H9 (cell line): ENCODE results near the gene TSGA10. TPM values are rescaled to one million over a fixed set of nuclear protein-coding genes. Genes with fewer than 3 reads are reported as not detected.

Source experiments
- DNase-seq: peaks from one replicate; pipeline ENCODE4 v3.0.0-alpha.2; 2017
- H2AFZ ChIP-seq: one replicate; pipeline ENCODE4 v1.6.1; 2013; ENCODE audit warnings: mild to moderate bottlenecking, low read length, control low read depth, moderate library complexity
- H2AK5ac ChIP-seq: 2 replicates; pipeline ENCODE4 v1.6.1; 2013; ENCODE audit warnings: low read length, control low read depth, mixed read lengths; ENCODE audit not compliant: insufficient read length
- H2BK120ac ChIP-seq: one replicate; pipeline ENCODE4 v1.6.1; 2013; ENCODE audit warnings: low read depth, mild to moderate bottlenecking, low read length, control low read depth, inconsistent platforms; ENCODE audit not compliant: poor library complexity, severe bottlenecking
- H2BK12ac ChIP-seq: 2 replicates; pipeline ENCODE4 v1.6.1; 2013; ENCODE audit warnings: low read length, control low read depth, mixed read lengths, low read depth; ENCODE audit not compliant: insufficient read length
- H2BK15ac ChIP-seq: 2 replicates; pipeline ENCODE4 v1.6.1; 2013; ENCODE audit warnings: low read depth, low read length, control low read depth
- H2BK20ac ChIP-seq: one replicate; pipeline ENCODE4 v1.6.1; 2013; ENCODE audit warnings: low read depth, mild to moderate bottlenecking, low read length, control low read depth, inconsistent platforms; ENCODE audit not compliant: poor library complexity, severe bottlenecking
- H2BK5ac ChIP-seq: 2 replicates; pipeline ENCODE4 v1.6.1; 2013; ENCODE audit warnings: low read length, control low read depth, mixed read lengths; ENCODE audit not compliant: insufficient read length
- H3K14ac ChIP-seq: 2 replicates; pipeline ENCODE4 v1.6.1; 2013; ENCODE audit warnings: low read length, control low read depth; ENCODE audit not compliant: insufficient read depth
- H3K18ac ChIP-seq: 2 replicates; pipeline ENCODE4 v1.6.1; 2013; ENCODE audit warnings: low read depth, mild to moderate bottlenecking, mixed read lengths, low read length, control low read depth; ENCODE audit not compliant: insufficient read length
- H3K23ac ChIP-seq: 2 replicates; pipeline ENCODE4 v1.6.1; 2013; ENCODE audit warnings: low read length, control low read depth, mixed read lengths, low read depth; ENCODE audit not compliant: insufficient read length
- H3K23me2 ChIP-seq: 2 replicates; pipeline ENCODE4 v1.6.1; 2013; ENCODE audit warnings: low read depth, mild to moderate bottlenecking, mixed read lengths, low read length, control low read depth; ENCODE audit not compliant: insufficient read length, poor library complexity, severe bottlenecking
- H3K27ac ChIP-seq: 2 replicates; pipeline ENCODE4 v1.5.1; 2013; ENCODE audit warnings: low read length, control low read depth, mixed read lengths, low read depth; ENCODE audit not compliant: insufficient read length
- H3K27me3 ChIP-seq: 2 replicates; pipeline ENCODE4 v1.6.1; 2013; ENCODE audit warnings: low read length, control low read depth, inconsistent platforms; ENCODE audit not compliant: insufficient read depth
- H3K4ac ChIP-seq: 2 replicates; pipeline ENCODE4 v1.6.1; 2013; ENCODE audit warnings: low read depth, mild to moderate bottlenecking, control low read depth, inconsistent platforms, low read length, moderate library complexity
- H3K4me1 ChIP-seq: 2 replicates; pipeline ENCODE4 v1.6.1; 2013; ENCODE audit warnings: low read length, control low read depth, inconsistent platforms; ENCODE audit not compliant: insufficient read depth
- H3K4me2 ChIP-seq: 2 replicates; pipeline ENCODE4 v1.6.1; 2013; ENCODE audit warnings: low read length, control low read depth, mixed read lengths; ENCODE audit not compliant: insufficient read length, insufficient read depth
- H3K56ac ChIP-seq: 2 replicates; pipeline ENCODE4 v1.6.1; 2013; ENCODE audit warnings: low read depth, mild to moderate bottlenecking, mixed read lengths, low read length, control low read depth; ENCODE audit not compliant: insufficient read length
- H3K79me1 ChIP-seq: 2 replicates; pipeline ENCODE4 v1.6.1; 2013; ENCODE audit warnings: low read depth, mild to moderate bottlenecking, moderate library complexity, low read length, control low read depth, inconsistent platforms; ENCODE audit not compliant: insufficient read depth, poor library complexity, severe bottlenecking
- H3K79me2 ChIP-seq: 2 replicates; pipeline ENCODE4 v1.6.1; 2013; ENCODE audit warnings: low read length, control low read depth, inconsistent platforms; ENCODE audit not compliant: insufficient read depth
- H3K9ac ChIP-seq: 2 replicates; pipeline ENCODE4 v1.6.1; 2013; ENCODE audit warnings: low read length, control low read depth, mixed read lengths; ENCODE audit not compliant: insufficient read length; ENCODE audit errors: extremely low read depth
- H3K9me3 ChIP-seq: one replicate; pipeline ENCODE4 v1.6.1; 2013; ENCODE audit warnings: low read depth, low read length, inconsistent platforms; ENCODE audit not compliant: control insufficient read depth
- H3T11ph ChIP-seq: one replicate; pipeline ENCODE4 v1.6.1; 2013; ENCODE audit warnings: mild to moderate bottlenecking, low read length, control low read depth, inconsistent platforms
- H4K20me1 ChIP-seq: one replicate; pipeline ENCODE4 v1.6.1; 2013; ENCODE audit not compliant: control insufficient read depth, insufficient read length, insufficient read depth
- H4K5ac ChIP-seq: 2 replicates; pipeline ENCODE4 v1.6.1; 2013; ENCODE audit warnings: low read depth, mild to moderate bottlenecking, mixed read lengths, low read length, control low read depth; ENCODE audit not compliant: insufficient read length
- H4K8ac ChIP-seq: replicated peaks from 2 replicates; pipeline ENCODE4 v1.6.1; 2013; ENCODE audit warnings: low read length, control low read depth, mixed read lengths, low read depth; ENCODE audit not compliant: insufficient read length
- H4K91ac ChIP-seq: 2 replicates; pipeline ENCODE4 v1.6.1; 2013; ENCODE audit warnings: low read depth, mild to moderate bottlenecking, moderate library complexity, mixed read lengths, low read length, control low read depth; ENCODE audit not compliant: insufficient read length
- H3K27ac Mint-ChIP-seq, 3 experiments: 2 replicates in 2 of 3; 3 replicates in 1 of 3; pipeline ENCODE4 v1.8.0; 2020 to 2021; ENCODE audit warnings: mixed read lengths in 3 of 3, mild to moderate bottlenecking in 1 of 3, moderate library complexity in 1 of 3
- H3K27me3 Mint-ChIP-seq: 2 replicates; pipeline ENCODE4 v1.8.0; 2021; ENCODE audit warnings: low read depth, mild to moderate bottlenecking, moderate library complexity, mixed read lengths
- H3K36me3 Mint-ChIP-seq, 3 experiments: 2 replicates in 2 of 3; 3 replicates in 1 of 3; pipeline ENCODE4 v1.8.0; 2020 to 2021; ENCODE audit warnings: low read depth in 3 of 3, mixed read lengths in 3 of 3; ENCODE audit not compliant: insufficient read depth in 1 of 3
- H3K4me1 Mint-ChIP-seq, 2 experiments: 2 replicates each; pipeline ENCODE4 v1.8.0; 2020; ENCODE audit warnings: mixed read lengths in 2 of 2
- H3K4me3 Mint-ChIP-seq, 2 experiments: 2 replicates in 1 of 2; 3 replicates in 1 of 2; pipeline ENCODE4 v1.8.0; 2020 to 2021; ENCODE audit warnings: mild to moderate bottlenecking in 2 of 2, mixed read lengths in 2 of 2, moderate library complexity in 1 of 2
- H3K9me3 Mint-ChIP-seq, 2 experiments: 2 replicates in 1 of 2; 3 replicates in 1 of 2; pipeline ENCODE4 v1.8.0; 2020; ENCODE audit warnings: mild to moderate bottlenecking in 2 of 2, mixed read lengths in 2 of 2, moderate library complexity in 1 of 2
- CTCF ChIP-seq: fragments of 200-600 bp; sonication (generic); conservative IDR thresholded peaks from 3 replicates; pipeline ENCODE4 v1.8.0; 2021; ENCODE audit warnings: antibody characterized with exemption, mild to moderate bottlenecking
- WGBS: extraction: QIAGEN DNeasy Blood & Tissue Kit; methylation state at CpG from one replicate; pipeline ENCODE4 v1.1.7; 2013; ENCODE audit warnings: missing lambda C conversion rate, low lambda C conversion rate, mixed read lengths; ENCODE audit not compliant: insufficient read length; ENCODE audit errors: extremely low coverage; 5-methylcytosine and 5-hydroxymethylcytosine counted together
- total RNA-seq: library from RNA; stranded (reverse); gene quantifications from 2 replicates; pipeline ENCODE4 v1.2.1, GENCODE V29; 2021

The TSGA10 gene
- total RNA-seq, 1 experiment from 2014 or later = 6.3 TPM

GRCh38 chr2:99035920-99036319 lies 118.8 kb downstream of the TSGA10 start:
- no peak overlapping the region for H3K4me3 Mint-ChIP-seq
- no peak overlapping the region for H3K56ac ChIP-seq
- WGBS = no CpG with 5 or more reads among the region's 1 CpG

More at GRCh38 chr2:99035920-99036319, 118.8 kb downstream of the TSGA10 start:
- no peak overlapping the region for H3K23ac ChIP-seq
- H2BK120ac ChIP-seq = no peak overlapping the region
- H3K9ac ChIP-seq = no peak overlapping the region
- no peak overlapping the region for H4K5ac ChIP-seq
- H3K23me2 ChIP-seq = no peaks in the 10 kb centered on the region
- no peak overlapping the region for H3K4ac ChIP-seq
- H3K27ac ChIP-seq = no peak overlapping the region
- no peaks in the 10 kb centered on the region; the same call in 1 of the 2 replicates for H3K27me3 Mint-ChIP-seq
- no peak overlapping the region for H2BK5ac ChIP-seq
- no peak overlapping the region for H3K4me2 ChIP-seq
- H3K4me1 ChIP-seq = no peaks in the 10 kb centered on the region
- H2BK12ac ChIP-seq = no peak overlapping the region
- no peak overlapping the region for H3K18ac ChIP-seq
- H3K4me1 Mint-ChIP-seq = peaks cover 0 to 1% of the 10 kb centered on the region in 2 experiments; a peak in 1 of 4 replicates
- no peak overlapping the region for H3T11ph ChIP-seq
- H2AFZ ChIP-seq = no peak overlapping the region
- H3K79me1 ChIP-seq = no peaks in the 10 kb centered on the region
- H3K27ac Mint-ChIP-seq = no peak overlapping the region
- no peak overlapping the region for H4K91ac ChIP-seq
- H3K9me3 ChIP-seq = no peaks in the 10 kb centered on the region
- H4K8ac ChIP-seq = no peak overlapping the region
- H3K14ac ChIP-seq = no peak overlapping the region
- H4K20me1 ChIP-seq = no peaks in the 10 kb centered on the region
- no peaks in the 10 kb centered on the region for H3K79me2 ChIP-seq
- H2AK5ac ChIP-seq = no peak overlapping the region
- H3K9me3 Mint-ChIP-seq = peaks cover 0 to 6% of the 10 kb centered on the region in 2 experiments; a peak in 1 of 5 replicates
- peaks cover 0 to 11% (median 11%) of the 10 kb centered on the region in 3 experiments; a peak in 4 of 7 replicates for H3K36me3 Mint-ChIP-seq
- no peak for DNase-seq
- H2BK20ac ChIP-seq = no peak overlapping the region
- no peak overlapping the region for H2BK15ac ChIP-seq
- no peak for TF ChIP-seq CTCF
- H3K27me3 ChIP-seq = no peaks in the 10 kb centered on the region
